Adrenal gland (tissue), 12 donors: ENCODE measurements around the gene ACR. TPM values are rescaled to one million over a fixed set of nuclear protein-coding genes. Genes with fewer than 3 reads are reported as not detected.

Experiments used
- DNase-seq, 7 donors: peaks; one replicate each; pipeline ENCODE4 v3.0.0-alpha.2; 2019 to 2020
- H3K27ac ChIP-seq, 5 donors: fragments of 200-600 bp; sonication (generic) in 4 of 5; 1 replicate in 3 of 5; 2 replicates in 2 of 5; pipeline versions ENCODE4 v1.5.1 to v1.8.0; 2016 to 2020; ENCODE audit warnings: mild to moderate bottlenecking in 1 of 5
- H3K27me3 ChIP-seq: fragments of 200-600 bp; 2 replicates; pipeline ENCODE4 v1.8.0; 2021
- H3K36me3 ChIP-seq, 2 donors: fragments of 200-600 bp; replicated peaks in 1 of 2; 1 replicate in 1 of 2; 2 replicates in 1 of 2; pipeline versions ENCODE4 v1.5.1 to v1.8.0; 2018 to 2022
- H3K4me1 ChIP-seq, 2 donors: fragments of 200-600 bp; replicated peaks in 1 of 2; 1 replicate in 1 of 2; 2 replicates in 1 of 2; pipeline versions ENCODE4 v1.5.1 to v1.8.0; 2018 to 2021
- H3K4me3 ChIP-seq, 4 donors: fragments of 200-600 bp; sonication (generic) in 3 of 4; one replicate each; pipeline ENCODE4 v1.5.1; 2016 to 2018
- H3K9me3 ChIP-seq, 3 donors: fragments of 200-600 bp; sonication (generic) in 1 of 3; replicated peaks in 1 of 3; 1 replicate in 2 of 3; 2 replicates in 1 of 3; pipeline versions ENCODE4 v1.5.1 to v1.8.0; 2016 to 2021
- CTCF ChIP-seq, 6 experiments: fragments of 450-650 bp in 4 of 6; fragments of 200-600 bp in 2 of 6; sonication (generic) in 1 of 6; IDR thresholded peaks; 1 replicate in 5 of 6; 2 replicates in 1 of 6; pipeline versions ENCODE4 v1.5.1 to v1.8.0; 2016 to 2021; ENCODE audit warnings: antibody characterized with exemption in 6 of 6, mild to moderate bottlenecking in 2 of 6, moderate library complexity in 1 of 6
- POLR2A ChIP-seq, 2 donors: fragments of 450-650 bp; IDR thresholded peaks; one replicate each; pipeline ENCODE4 v1.6.1; 2017; ENCODE audit warnings: antibody characterized with exemption in 2 of 2, mild to moderate bottlenecking in 2 of 2, moderate library complexity in 1 of 2
- WGBS, 4 donors: extraction: QIAGEN DNeasy Blood & Tissue Kit in 2 of 4; methylation state at CpG; one replicate each; pipeline versions ENCODE4 v1.1.5 to v1.1.7; 2013 to 2017; 5-methylcytosine and 5-hydroxymethylcytosine counted together
- intact Hi-C, 2 donors: fragments of 100-400 bp; cut with DNase I; formaldehyde crosslinking; loops; one replicate each; pipeline versions ENCODE4 v1.14.1 to v1.15.0; 2022 to 2023
- polyA plus RNA-seq, 3 donors: library from polyadenylated mRNA; stranded (reverse); fragments of 200-250 nt in 2 of 3; fragments of 350-450 nt in 1 of 3; fragmentation: Illumina TruSeq in 1 of 3; extraction: RNeasy Lipid Tissue Mini Kit (QIAGEN cat#74804) in 1 of 3; gene quantifications; one replicate each; pipeline ENCODE4 v1.2.3, GENCODE V29; 2013 to 2014
- total RNA-seq, 9 donors: library from RNA; depleted of rRNA in 4 of 9; stranded (reverse); fragments of >200 nt in 4 of 9; fragments of 120-200 nt in 1 of 9; fragmentation: NEBNext Ultra II Directional in 1 of 9; extraction: Animal tissue kit (Norgen Biotek cat#: 25700) in 1 of 9; gene quantifications; one replicate each; pipeline versions ENCODE4 v1.1.0 to v1.2.4, GENCODE V29; 2013 to 2023
- donor health status: healthy with polysubstance abuse.
- donor health status: Bipolar disorder and iron deficiency.
- donor health status: DM: yes; HTN: yes; CAD: no.
- donor health status: DM: no; HTN: no; CAD: no.
- donor health status: DM: no; HTN: no; CAD: no.
- donor health status: DM: yes; HTN: yes; CAD: no.

Gene ACR
- total and polyA plus RNA-seq, 12 donors = 0.13 to 1.5 (median 0.53) TPM; not detected in 4

- intact Hi-C loops = no loop called here
- no peaks in the 10 kb centered on the region for H3K4me1 ChIP-seq
- H3K4me3 ChIP-seq = no peak overlapping the region
- H3K9me3 ChIP-seq = no peaks in the 10 kb centered on the region
- no peak overlapping the region for H3K27ac ChIP-seq
- H3K36me3 ChIP-seq = no peaks in the 10 kb centered on the region
- no peak for TF ChIP-seq CTCF (IDR thresholded peaks at IDR 0.05)
- no peak for TF ChIP-seq POLR2A (IDR thresholded peaks at IDR 0.05)
- H3K27me3 ChIP-seq = no peaks in the 10 kb centered on the region
- no peak for DNase-seq
- 87 to 90% (median 89%) methylated on average over 14 of the region's 14 CpGs for WGBS, 4 donors
Measured at GRCh38 chr22:50706481-50707125, 31.4 kb upstream of the ACR start.

GRCh38 chr22:50708474-50708873 lies 29.5 kb upstream of the ACR start:
- Histone ChIP-seq H3K27ac (no peak overlapping the region), H3K4me1 (no peaks in the 10 kb centered on the region), H3K4me3 (no peak overlapping the region), H3K9me3 (no peaks in the 10 kb centered on the region), H3K36me3 (no peaks in the 10 kb centered on the region), H3K27me3 (no peaks in the 10 kb centered on the region)
- DNase-seq = no peak
- no peak for TF ChIP-seq CTCF (IDR thresholded peaks at IDR 0.05)
- WGBS, 4 donors = 86 to 91% (median 88%) methylated on average over 3 of the region's 3 CpGs
- intact Hi-C loops = no loop called here

GRCh38 chr22:50708996-50709395 lies 29.0 kb upstream of the ACR start:
- Histone ChIP-seq H3K4me3 (no peak overlapping the region), H3K36me3 (no peaks in the 10 kb centered on the region), H3K27ac (no peak overlapping the region), H3K9me3 (no peaks in the 10 kb centered on the region), H3K27me3 (no peaks in the 10 kb centered on the region), H3K4me1 (no peaks in the 10 kb centered on the region)
- no peak for TF ChIP-seq CTCF (IDR thresholded peaks at IDR 0.05)
- no peak for TF ChIP-seq POLR2A (IDR thresholded peaks at IDR 0.05)
- 78 to 93% (median 86%) methylated on average over 4 to 6 of the region's 6 CpGs for WGBS, 4 donors
- intact Hi-C loops = no loop called here
- no peak for DNase-seq

- Histone ChIP-seq H3K4me3 (no peak overlapping the region), H3K27me3 (no peaks in the 10 kb centered on the region), H3K27ac (no peak overlapping the region), H3K36me3 (no peaks in the 10 kb centered on the region), H3K4me1 (no peaks in the 10 kb centered on the region), H3K9me3 (no peaks in the 10 kb centered on the region)
- 72 to 89% (median 80%) methylated on average over 3 to 6 of the region's 6 CpGs for WGBS, 4 donors
- TF ChIP-seq CTCF (IDR thresholded peaks at IDR 0.05) (no peak), POLR2A (IDR thresholded peaks at IDR 0.05) (no peak)
- intact Hi-C loops = no loop called here
- DNase-seq = no peak
Measured at GRCh38 chr22:50710221-50710620, 27.8 kb upstream of the ACR start.
